GM21529 (cell line): ENCODE data around the gene ITGA5.
A peak's percentile ranks its signal among the peaks of the same experiment; 100 is the strongest.

Experiments
- ATAC-seq: cut with Tn5 transposase; IDR thresholded peaks from one replicate; pipeline ENCODE4 v1.9.1; 2021; ENCODE audit not compliant: unreplicated experiment

ITGA5 gene

DNA sequence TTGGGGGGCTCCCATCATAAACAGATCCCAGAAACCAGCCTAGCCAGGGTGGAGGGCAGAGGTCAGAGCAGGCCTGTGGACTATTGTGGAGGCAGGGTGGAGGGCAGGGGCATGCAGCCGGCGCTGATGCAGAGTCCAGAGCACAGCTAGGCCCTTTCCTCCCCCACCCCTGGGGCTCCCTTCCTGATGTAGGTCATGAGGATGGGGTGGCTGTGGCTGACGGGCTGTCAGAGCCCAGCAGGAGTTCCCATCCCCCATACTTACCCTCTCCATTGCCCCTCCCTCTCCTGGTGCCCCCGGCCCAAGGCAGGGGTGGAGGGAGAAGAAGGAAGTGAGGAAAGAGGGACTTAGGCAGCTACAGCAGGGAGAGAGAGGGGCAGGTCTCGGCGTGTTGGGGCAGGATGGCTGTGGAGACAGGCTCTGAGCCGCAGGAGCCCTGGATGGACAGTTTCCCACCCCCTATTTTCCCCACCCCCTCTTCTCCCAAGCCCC lies 28.8 kb downstream of the ITGA5 start:
- ATAC-seq, result no peak

- no peak for ATAC-seq
Measured at GRCh38 chr12:54389607-54390175, 29.4 kb downstream of the ITGA5 start.

GRCh38 chr12:54389134-54389508 lies 29.9 kb downstream of the ITGA5 start:
- ATAC-seq, result no peak

GRCh38 chr12:54388237-54389133 lies 30.6 kb downstream of the ITGA5 start:
- no peak for ATAC-seq

- no peak for ATAC-seq
Measured at GRCh38 chr12:54387114-54387467, 32.0 kb downstream of the ITGA5 start.

- ATAC-seq, result no peak
Measured at GRCh38 chr12:54386403-54387113, 32.5 kb downstream of the ITGA5 start.

GRCh38 chr12:54385251-54385914 lies 33.7 kb downstream of the ITGA5 start:
- peak; percentile 68 for ATAC-seq

DNA sequence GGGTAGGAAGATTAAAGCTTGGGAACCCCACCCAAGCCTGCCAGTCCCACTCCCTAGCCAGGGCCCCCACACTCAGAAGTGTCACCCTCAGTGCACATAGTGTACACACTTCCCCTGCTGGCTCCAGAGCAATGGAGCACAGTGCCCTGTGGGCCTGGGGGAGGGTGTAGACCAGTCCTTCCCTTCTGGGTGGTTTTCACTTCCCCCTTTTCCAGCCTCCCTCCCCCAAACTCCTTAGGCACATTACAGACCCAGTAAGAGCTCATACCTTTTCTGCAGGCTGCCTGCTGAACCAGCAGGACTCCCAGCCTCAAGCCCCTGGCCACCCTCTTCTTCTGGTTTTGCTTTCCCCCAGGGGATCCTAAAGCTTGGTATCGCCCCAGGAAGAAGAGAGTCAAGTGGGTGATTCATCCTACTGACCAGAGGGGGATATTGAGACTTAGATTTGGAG lies 34.5 kb downstream of the ITGA5 start, which contains the start of gene ZNF385A:
Gene ZNF385A (minus strand): TSS at position 143 of the 451 bp plus-strand sequence. CDS start 219 bp downstream, outside the sequence.
- ATAC-seq, result peak; percentile 31

DNA sequence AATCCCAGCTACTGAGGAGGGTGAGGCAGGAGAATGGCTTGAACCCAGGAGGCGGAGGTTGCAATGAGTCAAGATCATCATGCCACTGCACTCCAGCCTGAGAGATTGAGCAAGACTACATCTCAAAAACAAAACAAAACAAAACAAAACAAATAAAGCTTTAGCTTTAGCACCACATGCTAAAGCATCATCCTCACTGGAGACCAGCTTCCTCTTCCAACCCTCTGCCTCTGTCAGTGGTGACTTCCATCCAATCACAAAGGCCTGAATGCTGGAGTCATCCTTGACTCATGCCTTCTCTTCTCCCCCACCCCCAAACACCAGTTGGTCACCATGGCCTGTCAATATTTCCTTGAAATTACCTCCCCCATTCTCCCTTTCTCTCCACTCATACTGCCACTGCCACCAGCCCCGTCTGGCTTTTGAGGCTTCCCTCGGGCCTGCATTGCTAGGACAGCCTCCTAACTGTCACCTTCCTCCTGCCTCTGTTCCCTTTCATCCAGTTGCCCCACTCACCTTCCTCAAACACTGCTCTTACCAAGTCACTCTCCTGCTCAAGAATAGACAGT lies 35.9 kb downstream of the ITGA5 start:
- ATAC-seq, result no peak

DNA sequence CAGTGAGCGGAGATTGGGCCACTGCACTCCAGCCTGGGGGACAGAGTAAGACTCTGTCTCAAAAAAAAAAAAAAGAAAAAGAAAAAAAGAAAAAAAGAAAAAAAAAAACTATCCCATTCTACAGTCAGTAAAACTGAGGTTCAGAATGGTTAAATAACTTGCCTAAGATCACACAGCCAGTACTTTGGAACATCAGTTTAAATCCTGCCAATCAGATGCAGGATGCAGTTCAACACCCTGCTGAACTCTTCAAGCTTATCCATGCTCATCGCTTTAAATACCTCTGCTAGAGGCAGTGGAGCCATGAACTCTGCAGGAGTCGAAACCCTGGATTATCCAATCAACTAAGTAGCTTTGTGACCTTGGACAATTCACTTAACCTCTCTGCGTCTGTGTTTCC lies 37.9 kb downstream of the ITGA5 start:
- ATAC-seq, result no peak

- ATAC-seq, result peak; percentile 86
Measured at GRCh38 chr12:54379398-54380201, 39.5 kb downstream of the ITGA5 start.

DNA sequence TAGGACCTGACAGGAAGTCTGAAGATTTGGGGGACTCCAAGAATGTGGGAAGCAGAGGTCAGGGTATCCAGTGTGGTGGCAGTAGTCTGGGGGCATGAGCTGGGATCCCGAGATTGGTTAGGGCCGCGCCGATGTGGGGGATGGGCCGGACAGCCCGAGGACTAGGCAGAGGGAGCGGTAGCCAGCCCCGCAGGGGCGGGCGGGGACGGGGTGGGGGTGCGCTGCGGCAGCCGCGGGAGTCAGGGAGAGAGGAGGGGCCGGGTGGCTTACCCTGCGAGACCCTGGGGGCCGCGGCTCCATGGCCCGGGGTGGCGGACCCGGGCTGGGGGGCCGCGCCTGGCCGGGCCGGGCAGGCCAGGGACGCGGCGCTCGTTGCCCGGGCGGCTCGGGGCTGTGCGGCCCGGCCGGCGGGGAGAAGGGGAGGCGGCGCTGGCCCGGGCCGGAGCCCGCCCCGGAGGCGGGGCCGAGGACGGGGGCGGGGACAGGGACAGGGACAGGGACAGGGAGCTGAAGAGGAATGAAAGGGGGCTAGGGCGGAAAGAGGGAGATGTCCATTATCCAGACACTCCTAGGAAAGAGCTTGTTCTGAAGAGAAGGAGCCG lies 40.2 kb downstream of the ITGA5 start:
- peak; percentile 48 for ATAC-seq

DNA sequence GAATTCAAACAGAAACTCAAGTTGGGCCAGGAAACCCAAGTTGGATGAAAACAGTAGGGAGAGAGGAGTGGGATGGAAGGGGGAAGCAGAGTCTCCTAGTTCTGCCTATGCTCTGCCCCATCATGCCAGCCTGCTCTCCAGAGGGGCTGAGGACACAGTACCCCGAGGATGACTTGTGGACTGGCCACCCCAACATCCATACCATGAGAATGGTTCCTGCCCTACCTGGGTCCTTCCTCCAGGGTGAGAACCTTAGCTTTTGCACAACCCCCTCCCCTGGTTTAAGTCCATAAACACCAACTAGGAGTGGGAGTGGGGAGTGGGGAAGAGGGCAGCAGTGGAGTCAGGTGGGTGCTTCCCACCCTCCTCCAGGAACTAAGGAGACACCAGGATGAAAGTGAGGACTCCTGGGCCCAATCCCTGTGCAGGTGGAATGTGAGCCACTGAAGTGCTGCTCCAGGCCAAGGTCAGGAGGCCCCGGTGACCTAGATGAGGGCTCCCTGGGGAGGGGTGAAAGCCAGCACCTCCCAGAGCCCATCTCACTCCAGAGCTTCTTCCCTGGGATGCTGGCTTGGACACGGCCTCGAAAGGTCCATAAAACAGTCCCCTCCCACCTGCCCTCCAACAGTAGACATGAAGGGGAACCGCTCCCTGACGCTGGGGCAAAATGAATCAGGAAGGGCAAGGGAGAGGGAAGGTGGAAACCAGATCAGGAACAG lies 41.1 kb downstream of the ITGA5 start:
- no peak for ATAC-seq

DNA sequence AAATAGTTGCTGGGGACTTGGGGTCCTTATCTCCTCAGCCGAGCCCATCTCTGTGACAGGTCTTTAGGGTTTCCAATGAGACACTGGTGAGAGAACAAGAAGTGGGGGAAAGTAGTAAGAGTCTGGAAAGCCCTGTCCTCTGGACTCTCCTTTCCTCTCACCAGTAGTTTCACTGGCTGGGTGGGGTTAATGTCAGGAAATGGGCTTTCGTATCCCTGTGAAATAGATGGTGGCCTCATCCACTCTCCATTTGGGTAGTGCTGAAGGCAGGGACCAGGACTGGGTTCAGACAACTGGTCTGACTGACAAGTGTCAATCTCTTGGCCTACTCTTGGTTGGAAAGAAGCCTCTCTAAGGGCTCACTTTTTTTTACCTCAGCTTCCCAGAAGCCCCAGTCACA lies 42.1 kb downstream of the ITGA5 start:
- ATAC-seq, result no peak

- no peak for ATAC-seq
Measured at GRCh38 chr12:54376596-54376995, 42.5 kb downstream of the ITGA5 start.

- no peak for ATAC-seq
Measured at GRCh38 chr12:54375259-54375579, 43.8 kb downstream of the ITGA5 start.

GRCh38 chr12:54374562-54375258 lies 44.4 kb downstream of the ITGA5 start:
- ATAC-seq, result no peak
